Brain microvascular endothelial cell (primary cell): Measurements from ENCODE around the gene UBL4A.

Source experiments
- DNase-seq: peaks from one replicate; pipeline ENCODE4 v3.0.0-alpha.2; 2020
- H3K27ac ChIP-seq: fragments of 250-450 bp; sonication (Bioruptor Pico); 2 replicates; pipeline ENCODE4 v1.5.1; 2020; ENCODE audit warnings: mild to moderate bottlenecking, moderate library complexity
- H3K27me3 ChIP-seq: fragments of 250-450 bp; sonication (Bioruptor Pico); replicated peaks from 2 replicates; pipeline ENCODE4 v1.5.1; 2020; ENCODE audit warnings: mild to moderate bottlenecking
- H3K36me3 ChIP-seq: fragments of 250-450 bp; sonication (Bioruptor Pico); replicated peaks from 2 replicates; pipeline ENCODE4 v1.5.1; 2020; ENCODE audit warnings: mild to moderate bottlenecking
- H3K4me3 ChIP-seq: 2 replicates; pipeline ENCODE4 v1.5.1; 2011; ENCODE audit warnings: low read depth, mild to moderate bottlenecking, control low read depth, low read length, moderate library complexity
- CTCF ChIP-seq: IDR thresholded peaks from 2 replicates; pipeline ENCODE4 v1.5.1; 2011; ENCODE audit warnings: low read depth, mild to moderate bottlenecking, moderate library complexity, low read length, control low read depth, inconsistent platforms; ENCODE audit errors: missing control alignments
- in situ Hi-C: cut with HindIII; loops from 2 replicates; pipeline ENCODE4 v1.10.0; 2017; ENCODE audit warnings: low sequenced_read_pairs, low pct_ligation_motif_present

The UBL4A gene

GRCh38 chrX:154462396-154462795 is 24.0 kb downstream of the UBL4A start:
- TF ChIP-seq CTCF, result no peak
- Histone ChIP-seq H3K27ac (no peak overlapping the region), H3K36me3 (peaks cover 24% of the 10 kb centered on the region), H3K4me3 (no peak overlapping the region), H3K27me3 (no peaks in the 10 kb centered on the region)
- DNase-seq, result no peak
- in situ Hi-C loops, result no loop called here

DNA sequence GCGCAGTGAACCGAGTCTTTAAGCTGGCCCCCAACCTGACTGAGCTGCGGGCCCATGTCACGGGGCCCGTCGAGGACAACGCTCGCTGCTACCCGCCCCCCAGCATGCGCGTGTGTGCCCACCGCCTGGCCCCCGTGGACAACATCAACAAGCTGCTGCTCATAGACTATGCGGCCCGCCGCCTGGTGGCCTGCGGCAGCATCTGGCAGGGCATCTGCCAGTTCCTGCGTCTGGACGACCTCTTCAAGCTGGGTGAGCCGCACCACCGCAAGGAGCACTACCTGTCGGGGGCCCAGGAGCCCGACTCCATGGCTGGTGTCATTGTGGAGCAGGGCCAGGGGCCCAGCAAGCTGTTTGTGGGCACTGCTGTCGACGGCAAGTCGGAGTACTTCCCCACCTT is 26.1 kb downstream of the UBL4A start:
- H3K4me3 ChIP-seq, result peak overlapping the region; percentile 71
- H3K36me3 ChIP-seq, result peaks cover 21% of the 10 kb centered on the region
- in situ Hi-C loops, result no loop called here
- peak; percentile 18 for TF ChIP-seq CTCF
- H3K27me3 ChIP-seq, result no peaks in the 10 kb centered on the region
- H3K27ac ChIP-seq, result no peak overlapping the region
- DNase-seq, result no peak

GRCh38 chrX:154459832-154460231 is 26.6 kb downstream of the UBL4A start:
- Histone ChIP-seq H3K27ac (no peak overlapping the region), H3K27me3 (no peaks in the 10 kb centered on the region), H3K4me3 (peak overlapping the region; percentile 71), H3K36me3 (peaks cover 19% of the 10 kb centered on the region)
- TF ChIP-seq CTCF, result no peak
- DNase-seq, result no peak
- in situ Hi-C loops, result no loop called here

GRCh38 chrX:154458954-154459778 is 27.2 kb downstream of the UBL4A start:
- TF ChIP-seq CTCF, result no peak
- DNase-seq, result no peak
- no peak overlapping the region for H3K27ac ChIP-seq
- H3K4me3 ChIP-seq, result peak overlapping the region; percentile 71
- H3K36me3 ChIP-seq, result peaks cover 15% of the 10 kb centered on the region
- no peaks in the 10 kb centered on the region for H3K27me3 ChIP-seq
- in situ Hi-C loops, result no loop called here

DNA sequence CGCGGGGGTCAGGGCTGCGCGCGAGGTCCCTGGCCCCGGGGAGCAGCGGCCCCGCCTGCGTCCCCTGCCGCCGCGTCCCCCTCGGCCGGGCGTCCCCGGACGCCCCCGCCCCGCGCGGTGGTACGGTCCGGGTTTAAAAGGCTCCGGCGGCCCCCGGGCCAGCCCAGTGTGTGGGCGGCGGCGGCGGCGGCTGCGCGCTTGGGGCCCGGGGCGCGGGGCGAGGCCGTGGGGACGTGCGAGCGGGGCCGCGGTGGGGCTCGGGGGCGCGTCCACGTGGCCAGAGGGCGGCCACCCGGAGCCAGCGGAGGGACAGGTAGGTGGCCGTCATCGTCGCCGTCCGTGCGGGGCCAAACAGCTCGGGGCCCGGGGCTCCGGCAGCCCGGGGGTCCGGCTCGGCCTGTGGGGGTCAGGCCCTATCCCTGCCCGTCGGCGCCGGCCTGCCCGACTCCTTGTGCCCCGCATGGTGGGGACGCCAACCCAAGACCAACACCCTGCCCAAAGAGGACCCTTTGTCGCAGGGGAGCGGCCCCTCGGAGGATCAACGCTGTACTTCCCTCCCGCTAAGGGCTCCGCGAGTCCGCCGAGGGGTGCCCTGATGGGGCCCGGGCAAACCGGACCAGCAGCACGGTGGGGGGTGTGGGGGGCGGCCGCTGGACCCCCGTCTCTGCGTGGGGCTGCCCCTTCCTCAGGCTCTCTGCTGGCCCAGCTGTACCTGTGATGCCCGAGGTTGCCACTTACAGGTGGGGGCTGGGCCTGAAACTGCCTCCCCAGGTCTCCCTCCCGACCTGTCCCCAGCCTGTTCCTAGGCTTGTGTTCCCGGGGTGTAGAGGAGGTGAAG is 28.1 kb downstream of the UBL4A start, which contains the start of gene PLXNA3:
Gene PLXNA3, plus strand, starts transcription at position 166 of the 838 bp plus-strand sequence. CDS start 1,903 bp downstream, outside the sequence.
- DNase-seq, result no peak
- TF ChIP-seq CTCF, result no peak
- H3K36me3 ChIP-seq, result peaks cover 11% of the 10 kb centered on the region
- H3K27me3 ChIP-seq, result no peaks in the 10 kb centered on the region
- H3K4me3 ChIP-seq, result peak within 1 kb of the TSS; percentile 71
- peak within 1 kb of the TSS; percentile 87 for H3K27ac ChIP-seq
- in situ Hi-C loops, result no loop called here
